HG03432 (cell line): ENCODE measurements around the gene WFS1.

Experiments
- ATAC-seq: cut with Tn5 transposase; IDR thresholded peaks from one replicate; pipeline ENCODE4 v1.9.1; 2021; ENCODE audit warnings: mild to moderate bottlenecking, moderate library complexity; ENCODE audit not compliant: unreplicated experiment

Gene WFS1

GRCh38 chr4:6322067-6322760, 52.6 kb downstream of the WFS1 start:
- ATAC-seq: no peak

DNA sequence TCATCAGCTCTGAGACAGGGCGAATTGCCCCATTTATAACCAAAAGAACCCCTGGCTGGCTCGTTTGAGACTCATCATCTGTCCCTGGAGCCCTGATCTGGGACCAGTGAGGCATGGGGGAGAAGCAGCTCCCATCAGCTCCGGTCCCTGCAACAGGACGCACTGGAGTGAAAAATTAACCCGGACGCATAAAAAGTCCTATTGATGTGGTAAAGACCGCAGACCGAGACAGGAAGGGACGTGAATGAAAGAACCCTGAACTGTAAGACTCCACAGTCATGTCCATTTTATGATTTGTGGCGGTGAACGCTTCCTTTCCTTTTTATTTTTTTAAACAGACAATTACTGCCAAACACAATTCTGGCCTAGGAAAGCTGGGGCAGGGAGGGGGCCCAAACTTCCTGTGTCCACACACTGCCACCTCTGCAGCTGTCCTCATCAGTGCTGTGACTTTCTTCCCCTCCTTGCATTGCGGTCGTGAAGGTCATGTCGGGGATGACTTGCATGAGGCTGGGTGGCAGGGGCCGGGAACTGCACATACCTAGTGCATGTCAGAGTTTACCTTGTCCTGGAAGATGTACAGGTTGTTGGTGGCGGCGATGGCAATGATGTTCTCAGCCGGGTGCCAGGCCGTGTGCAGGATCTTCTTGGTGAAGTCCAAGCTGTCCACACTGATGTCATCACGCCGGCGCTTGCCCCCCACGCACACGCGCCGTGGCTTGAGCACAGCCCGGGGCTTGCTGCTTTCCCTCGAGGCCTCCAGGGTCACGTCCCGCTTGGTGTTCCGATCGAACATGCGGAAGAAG, 53.3 kb downstream of the WFS1 start:
- ATAC-seq: peak; percentile 51

- no peak for ATAC-seq
These were observed 54.9 kb downstream of the WFS1 start for GRCh38 chr4:6324461-6324998.

DNA sequence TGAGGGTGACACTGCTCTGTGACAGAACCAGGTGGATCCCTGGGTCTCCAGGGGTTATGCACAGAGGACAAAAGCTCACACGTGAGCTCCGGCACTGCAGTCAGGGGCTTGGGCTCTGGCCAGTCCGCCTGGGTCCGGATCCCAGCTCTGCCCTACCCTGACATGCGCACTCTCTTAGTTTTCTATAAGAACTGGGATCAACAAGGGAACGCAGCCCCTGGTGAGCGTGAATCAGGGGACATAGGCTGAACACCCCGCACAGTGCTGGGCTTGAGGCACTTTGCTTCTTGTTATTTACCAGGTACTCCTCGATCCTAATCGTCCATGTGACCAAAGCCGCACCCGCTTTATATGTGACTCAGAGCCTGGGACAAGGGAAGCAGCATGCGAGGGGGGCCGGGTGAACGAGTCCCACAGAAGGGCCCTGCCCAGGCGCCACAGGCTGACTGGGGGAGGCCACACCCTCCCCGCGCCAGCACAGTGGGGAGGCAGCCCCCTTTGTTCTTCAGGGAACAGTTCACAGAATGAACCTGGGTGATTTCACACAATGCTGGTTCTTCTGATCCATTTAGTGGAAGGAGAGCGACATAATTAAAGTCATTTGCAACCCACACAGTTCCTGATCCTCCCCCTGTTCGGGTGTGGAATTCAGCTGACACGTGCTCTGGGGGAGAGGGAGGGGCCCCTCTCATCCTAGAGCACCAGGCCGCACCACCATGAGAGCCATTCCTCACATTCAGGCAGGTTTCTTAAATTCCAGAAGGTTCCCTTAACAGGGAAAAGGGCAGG, 55.5 kb downstream of the WFS1 start:
- ATAC-seq: no peak

DNA sequence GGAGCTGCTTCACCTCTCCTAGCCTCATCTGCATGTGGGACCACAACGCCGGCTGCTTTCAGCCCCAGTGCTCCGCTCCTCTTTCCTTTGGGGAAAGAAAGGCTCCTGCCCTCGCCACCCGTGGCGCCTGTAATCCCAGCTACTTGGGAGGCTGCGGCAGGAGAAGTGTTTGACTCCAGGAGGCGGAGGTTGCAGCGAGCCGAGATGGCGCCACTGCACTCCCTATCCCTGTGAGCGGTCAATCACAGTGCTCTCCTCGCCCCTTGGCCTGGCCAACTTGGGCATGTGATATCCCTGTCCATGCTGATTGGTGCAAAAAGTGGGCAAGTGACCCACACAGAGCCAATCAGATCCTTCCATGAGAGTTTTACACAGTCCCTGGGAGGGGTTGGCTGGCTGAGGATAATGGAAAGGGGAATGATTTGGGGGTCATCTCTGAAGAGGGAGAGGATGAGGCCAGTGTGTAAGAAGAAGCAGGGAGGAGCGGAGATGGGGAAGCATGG, 56.2 kb downstream of the WFS1 start:
- ATAC-seq: no peak

DNA sequence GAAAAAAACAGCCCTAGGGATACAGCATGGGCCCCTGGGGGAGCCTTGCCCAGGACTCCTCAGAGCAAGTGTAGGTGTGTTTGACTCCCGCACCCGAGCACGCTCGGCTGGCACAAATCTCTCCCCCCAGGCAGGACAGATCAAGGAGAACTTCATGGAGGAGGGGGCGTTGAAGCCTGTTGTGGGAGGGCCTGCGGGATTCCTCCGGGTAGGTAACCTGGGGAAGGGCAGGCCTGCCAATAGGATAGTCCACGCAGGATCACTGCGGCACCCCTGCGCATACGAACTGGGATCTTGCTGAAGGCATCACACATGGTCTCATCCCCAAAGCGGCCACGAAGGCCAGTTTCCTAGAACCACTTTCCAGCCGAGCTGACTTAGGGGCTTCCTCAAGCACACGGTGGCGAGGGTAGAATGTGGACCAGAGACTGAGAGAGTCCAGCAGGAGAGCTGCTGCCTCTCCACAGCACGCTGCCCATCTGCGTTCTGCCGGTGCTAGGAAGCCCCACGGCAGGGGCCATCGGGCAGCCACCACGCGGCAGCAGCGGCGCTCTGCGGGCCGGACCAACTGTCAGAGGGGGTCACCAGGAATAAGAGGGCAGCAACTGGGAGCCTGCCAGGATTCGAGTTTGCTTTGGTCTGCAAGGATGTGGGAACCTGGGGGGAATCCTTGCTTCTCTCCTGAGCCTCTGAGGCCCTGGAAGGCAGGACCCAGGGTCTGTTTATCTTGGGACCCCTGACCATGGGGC, 56.8 kb downstream of the WFS1 start:
- ATAC-seq: no peak

GRCh38 chr4:6327220-6327917, 57.7 kb downstream of the WFS1 start:
- ATAC-seq: no peak

DNA sequence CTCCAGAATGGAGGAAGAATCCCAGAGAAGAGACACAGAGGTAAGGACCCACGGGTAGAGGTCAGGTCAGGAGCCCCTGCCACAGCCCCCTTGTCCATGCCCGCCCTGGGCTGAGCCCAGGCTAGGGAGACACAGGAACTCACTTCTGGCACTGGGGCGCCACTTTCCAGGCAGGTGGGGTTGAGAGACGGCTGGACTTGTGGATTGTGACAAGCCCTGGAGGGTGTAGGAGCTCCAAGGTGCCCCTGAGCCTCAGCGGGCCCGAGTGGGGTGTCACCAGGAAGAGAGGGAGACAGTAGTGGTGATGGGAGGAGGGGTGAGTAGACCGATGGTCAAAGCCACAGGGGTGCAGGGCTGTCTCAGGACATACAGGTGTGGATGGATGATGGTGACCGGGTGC, 58.9 kb downstream of the WFS1 start:
- ATAC-seq: no peak

DNA sequence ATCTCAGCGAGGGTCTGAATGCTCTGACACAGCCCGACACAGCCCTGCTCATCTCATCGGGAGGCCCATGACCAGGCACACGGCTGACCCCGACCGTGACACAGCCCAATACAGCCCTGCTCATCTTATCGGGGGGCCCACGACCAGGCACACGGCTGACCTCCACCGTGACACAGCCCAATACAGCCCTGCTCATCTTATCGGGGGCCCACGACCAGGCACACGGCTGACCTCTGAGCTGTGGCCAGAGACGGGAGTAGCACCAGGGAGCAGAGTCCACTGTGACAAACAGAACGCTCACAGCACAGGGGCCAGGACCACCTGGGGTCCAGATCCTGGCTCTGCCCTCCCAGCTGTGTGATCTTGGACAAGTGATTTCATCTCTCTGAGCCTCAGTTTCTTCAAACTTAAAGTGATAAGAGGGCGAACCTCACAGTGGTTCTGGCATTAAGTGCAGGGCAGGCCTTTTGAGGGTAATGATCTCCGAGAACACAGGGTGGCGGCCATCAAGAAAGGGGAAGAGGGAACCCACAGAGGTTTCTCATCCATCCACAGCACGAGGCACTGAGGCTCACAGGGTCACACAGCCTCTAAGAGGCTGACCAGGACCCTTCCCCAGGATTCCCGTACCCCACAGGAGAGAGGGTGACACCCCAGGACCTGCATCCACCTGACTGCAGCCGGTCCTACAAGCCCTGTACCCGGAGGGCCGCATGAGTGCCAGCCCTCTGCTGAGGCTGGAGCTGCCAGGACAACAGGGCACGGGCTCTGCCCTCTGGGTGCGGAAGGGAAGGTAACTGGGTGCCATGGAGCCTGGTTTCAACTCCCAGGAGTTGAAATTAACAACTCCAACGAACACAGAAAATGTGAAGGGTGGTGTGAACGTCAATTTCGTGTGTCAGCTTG, 60.1 kb downstream of the WFS1 start:
- peak; percentile 35 for ATAC-seq

DNA sequence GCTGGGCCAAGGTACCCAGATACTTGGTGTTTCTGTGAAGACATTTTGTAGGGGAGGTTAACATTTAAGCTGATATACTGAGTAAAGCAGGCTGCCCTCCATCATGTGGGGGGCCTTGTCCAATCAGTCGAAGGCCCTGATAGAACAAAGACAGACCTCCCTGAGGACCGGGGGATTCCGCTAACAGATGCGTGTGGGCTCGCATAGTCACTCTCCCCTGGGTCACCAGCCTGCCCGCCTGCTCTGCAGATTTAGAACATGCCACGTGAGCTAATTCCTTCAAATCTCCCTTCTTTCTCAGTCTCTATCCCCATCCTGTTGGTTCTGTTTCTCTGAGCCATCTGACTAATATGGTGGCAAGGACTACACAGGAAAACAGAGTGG, 60.7 kb downstream of the WFS1 start:
- ATAC-seq: no peak

- no peak for ATAC-seq
These were observed 61.4 kb downstream of the WFS1 start for GRCh38 chr4:6331018-6331417.

DNA sequence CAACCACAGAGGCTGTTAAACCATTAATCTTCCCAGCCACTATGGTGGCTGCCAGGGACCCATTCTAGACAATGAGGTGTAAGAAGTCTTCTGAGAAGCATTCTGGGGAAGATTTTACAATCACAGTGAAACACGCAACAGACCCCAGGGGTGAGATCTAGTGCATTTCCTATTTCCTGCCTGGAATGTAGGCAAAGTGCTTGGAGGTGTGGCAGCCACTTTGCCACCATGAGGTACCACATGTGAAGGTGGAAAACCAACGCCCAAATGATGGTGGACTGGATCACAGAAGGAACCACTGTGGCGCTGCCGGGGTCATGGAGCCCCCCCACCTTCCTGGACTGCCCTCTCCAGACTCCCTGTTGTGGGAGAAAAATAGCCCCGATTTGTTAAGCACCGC, 61.8 kb downstream of the WFS1 start:
- ATAC-seq: no peak

GRCh38 chr4:6332042-6332668, 62.5 kb downstream of the WFS1 start:
- ATAC-seq: no peak

GRCh38 chr4:6332669-6333050, 63.0 kb downstream of the WFS1 start:
- no peak for ATAC-seq

DNA sequence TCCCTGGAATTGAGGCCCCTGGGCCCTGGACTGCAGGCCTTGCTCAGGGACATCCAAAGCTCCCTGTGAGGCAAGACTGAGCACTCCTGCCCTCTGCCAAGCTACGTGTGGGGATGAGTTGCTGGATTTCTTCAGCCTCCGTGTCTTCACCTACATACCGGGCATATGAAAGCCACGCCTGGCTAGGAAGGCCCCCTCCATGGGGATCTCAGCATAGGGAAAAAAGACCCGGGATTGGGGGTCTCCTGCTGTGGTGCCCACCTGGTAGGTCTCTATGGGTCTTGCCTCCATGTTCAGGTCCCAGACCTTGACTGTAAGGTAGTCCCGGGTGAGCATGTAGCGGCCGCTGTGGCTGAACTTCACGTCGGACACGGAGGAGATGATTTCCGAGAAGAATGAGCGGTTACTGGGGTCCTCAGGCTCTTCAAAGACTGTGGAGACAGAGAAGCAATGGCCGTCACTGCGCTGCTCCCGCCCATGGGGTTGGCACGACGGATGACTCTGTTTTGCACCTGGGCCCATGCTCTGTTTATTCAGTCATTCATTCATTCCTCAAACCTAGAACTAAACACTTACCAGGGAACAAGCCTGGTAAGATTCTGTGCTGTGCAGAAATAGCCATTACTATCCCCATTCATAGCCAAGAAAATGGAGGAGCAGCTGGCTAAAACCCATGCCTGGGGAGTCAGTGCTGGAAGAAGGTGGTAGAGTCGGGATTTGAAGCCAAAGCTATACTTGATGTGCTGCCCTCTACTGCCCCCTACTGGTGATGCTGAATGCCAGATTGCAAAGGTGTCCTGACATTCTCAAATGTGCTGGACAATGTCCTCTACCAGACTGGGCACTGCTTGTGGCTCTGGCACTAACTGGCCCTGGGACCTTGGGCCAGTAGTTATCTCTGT, 63.9 kb downstream of the WFS1 start:
- ATAC-seq: no peak

DNA sequence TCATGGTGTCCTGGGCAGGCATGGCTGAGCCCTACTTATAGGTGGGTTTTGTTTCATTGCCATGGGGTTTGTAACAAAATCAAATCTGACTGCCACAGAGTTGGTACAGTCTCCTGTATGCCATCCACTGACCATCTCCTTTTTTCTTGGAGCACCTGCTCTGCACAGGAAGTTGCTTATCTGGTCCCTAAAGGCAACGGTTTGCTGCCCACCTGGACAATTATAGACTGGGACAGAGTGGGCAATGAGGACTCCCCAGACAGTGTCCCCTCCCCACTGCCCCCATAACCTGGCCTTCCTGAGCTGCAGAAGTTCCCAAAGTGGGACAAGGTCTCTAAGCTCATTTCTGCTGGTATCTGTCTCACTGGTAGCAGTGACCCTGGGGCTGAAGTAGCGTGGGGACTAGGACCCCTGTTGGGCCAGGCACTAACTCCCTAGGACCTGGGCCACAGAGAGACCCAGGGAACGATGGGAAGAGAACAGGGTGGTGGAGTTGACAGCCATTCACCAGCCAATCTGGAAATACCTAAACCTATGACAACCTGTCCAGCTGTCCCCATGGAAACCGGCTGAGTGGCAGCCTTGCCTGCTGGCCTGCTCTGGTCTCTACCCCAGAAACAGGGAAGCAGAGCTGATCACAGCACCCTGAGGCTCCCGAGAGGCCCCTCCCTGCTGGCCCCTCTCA, 64.7 kb downstream of the WFS1 start:
- ATAC-seq: no peak

DNA sequence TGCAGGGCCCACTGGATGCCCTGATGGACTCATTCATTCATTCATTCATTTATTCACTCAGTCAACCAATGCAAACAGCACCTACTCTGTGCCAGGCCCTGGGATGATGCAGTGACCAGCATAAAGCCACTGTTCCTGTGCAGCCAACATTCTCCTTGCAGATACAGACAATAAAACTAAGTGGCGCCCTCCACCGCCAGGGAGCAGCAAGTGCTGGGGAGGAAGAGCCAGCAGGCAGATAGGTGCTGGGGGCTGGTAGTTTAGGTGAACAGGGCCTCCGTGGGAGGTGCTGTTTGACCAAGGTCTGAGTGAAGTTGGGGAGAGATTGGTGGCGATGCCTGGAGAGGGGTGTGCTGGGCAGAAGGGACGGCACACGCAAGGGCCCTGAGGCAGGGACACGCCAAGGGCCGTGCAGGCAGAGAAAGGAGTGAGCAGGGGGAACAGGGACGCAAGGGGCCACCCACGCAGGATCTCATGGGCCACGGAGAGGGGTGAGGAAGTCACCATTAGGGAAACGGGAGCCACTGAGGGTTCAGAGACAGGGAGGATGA, 65.5 kb downstream of the WFS1 start:
- no peak for ATAC-seq
